HL-60 (cell line): ENCODE results near the gene CCDC97.
A peak's percentile ranks its signal among the peaks of the same experiment; 100 is the strongest.

Experiments used
- DNase-seq, 2 experiments: peaks; one replicate each; pipeline ENCODE4 v3.0.0-alpha.2; 2010 to 2020; ENCODE audit warnings: low read depth in 1 of 2, low spot score in 1 of 2
- H3K27ac ChIP-seq: fragments of 250-450 bp; sonication (Bioruptor Pico); replicated peaks from 2 replicates; pipeline ENCODE4 v1.5.1; 2020; ENCODE audit warnings: mild to moderate bottlenecking, moderate library complexity
- H3K27me3 ChIP-seq: fragments of 250-450 bp; sonication (Bioruptor Pico); 2 replicates; pipeline ENCODE4 v1.5.1; 2021; ENCODE audit warnings: mild to moderate bottlenecking, moderate library complexity; ENCODE audit not compliant: insufficient read depth, poor library complexity, severe bottlenecking
- H3K4me3 ChIP-seq: replicated peaks from 2 replicates; pipeline ENCODE4 v1.5.1; 2011; ENCODE audit warnings: mild to moderate bottlenecking, control low read depth, low read length; ENCODE audit not compliant: insufficient read depth
- GABPA ChIP-seq: IDR thresholded peaks from 2 replicates; pipeline ENCODE4 v1.6.1; 2012; ENCODE audit warnings: low read depth
- POLR2AphosphoS5 ChIP-seq: IDR thresholded peaks from 2 replicates; pipeline ENCODE4 v1.6.1; 2012; ENCODE audit warnings: low read depth
- SPI1 ChIP-seq: IDR thresholded peaks from 2 replicates; pipeline ENCODE4 v1.6.1; 2012; ENCODE audit warnings: low read depth, mild to moderate bottlenecking, borderline replicate concordance
- TF ChIP-seq, protein P1 (sequence below): IDR thresholded peaks from 2 replicates; pipeline ENCODE4 v1.6.1; 2012; ENCODE audit warnings: low read depth; ENCODE audit not compliant: insufficient replicate concordance
- TF ChIP-seq, protein P2 (sequence below): IDR thresholded peaks from one replicate; pipeline ENCODE4 v1.5.1; 2011; ENCODE audit warnings: low read length, control low read depth, inconsistent platforms; ENCODE audit not compliant: insufficient read depth

The CCDC97 gene

DNA sequence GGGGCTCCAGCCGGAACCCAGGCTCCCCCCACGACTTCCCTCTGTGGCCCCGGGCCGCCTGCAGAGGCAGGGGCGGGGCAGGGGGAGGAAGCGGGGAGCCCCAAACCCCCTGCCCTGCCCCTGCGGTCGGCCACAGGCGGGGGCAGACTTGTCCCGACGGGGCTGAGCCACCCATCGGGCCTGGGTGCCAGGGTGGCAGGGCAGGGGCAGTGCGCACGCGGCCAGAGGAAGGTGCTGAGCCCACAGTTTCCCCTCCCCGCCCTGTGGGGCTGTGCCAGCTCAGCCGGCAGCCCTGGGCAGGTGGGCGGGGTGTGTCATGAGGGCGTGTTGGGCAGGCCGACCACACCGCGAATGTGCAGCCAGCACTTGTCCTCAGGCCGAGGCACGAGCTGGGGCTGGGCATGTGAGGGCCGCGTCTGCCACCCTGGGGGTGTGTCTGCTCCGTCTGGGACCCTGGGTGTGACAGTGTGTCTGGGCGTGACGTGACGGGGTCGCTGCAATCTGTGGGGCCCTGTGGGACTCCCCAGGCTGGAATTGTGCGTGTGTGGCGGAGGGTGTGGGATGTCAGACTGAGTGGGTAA is 17.7 kb downstream of the CCDC97 start:
- TF ChIP-seq POLR2AphosphoS5 (peak; percentile 67), SPI1 (peak; percentile 64; the same call in 1 of the 2 replicates), GABPA (peak; percentile 70; the same call in 1 of the 2 replicates)
- TF ChIP-seq, protein P1, sequence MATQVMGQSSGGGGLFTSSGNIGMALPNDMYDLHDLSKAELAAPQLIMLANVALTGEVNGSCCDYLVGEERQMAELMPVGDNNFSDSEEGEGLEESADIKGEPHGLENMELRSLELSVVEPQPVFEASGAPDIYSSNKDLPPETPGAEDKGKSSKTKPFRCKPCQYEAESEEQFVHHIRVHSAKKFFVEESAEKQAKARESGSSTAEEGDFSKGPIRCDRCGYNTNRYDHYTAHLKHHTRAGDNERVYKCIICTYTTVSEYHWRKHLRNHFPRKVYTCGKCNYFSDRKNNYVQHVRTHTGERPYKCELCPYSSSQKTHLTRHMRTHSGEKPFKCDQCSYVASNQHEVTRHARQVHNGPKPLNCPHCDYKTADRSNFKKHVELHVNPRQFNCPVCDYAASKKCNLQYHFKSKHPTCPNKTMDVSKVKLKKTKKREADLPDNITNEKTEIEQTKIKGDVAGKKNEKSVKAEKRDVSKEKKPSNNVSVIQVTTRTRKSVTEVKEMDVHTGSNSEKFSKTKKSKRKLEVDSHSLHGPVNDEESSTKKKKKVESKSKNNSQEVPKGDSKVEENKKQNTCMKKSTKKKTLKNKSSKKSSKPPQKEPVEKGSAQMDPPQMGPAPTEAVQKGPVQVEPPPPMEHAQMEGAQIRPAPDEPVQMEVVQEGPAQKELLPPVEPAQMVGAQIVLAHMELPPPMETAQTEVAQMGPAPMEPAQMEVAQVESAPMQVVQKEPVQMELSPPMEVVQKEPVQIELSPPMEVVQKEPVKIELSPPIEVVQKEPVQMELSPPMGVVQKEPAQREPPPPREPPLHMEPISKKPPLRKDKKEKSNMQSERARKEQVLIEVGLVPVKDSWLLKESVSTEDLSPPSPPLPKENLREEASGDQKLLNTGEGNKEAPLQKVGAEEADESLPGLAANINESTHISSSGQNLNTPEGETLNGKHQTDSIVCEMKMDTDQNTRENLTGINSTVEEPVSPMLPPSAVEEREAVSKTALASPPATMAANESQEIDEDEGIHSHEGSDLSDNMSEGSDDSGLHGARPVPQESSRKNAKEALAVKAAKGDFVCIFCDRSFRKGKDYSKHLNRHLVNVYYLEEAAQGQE: peak; percentile 20
- TF ChIP-seq, protein P2, sequence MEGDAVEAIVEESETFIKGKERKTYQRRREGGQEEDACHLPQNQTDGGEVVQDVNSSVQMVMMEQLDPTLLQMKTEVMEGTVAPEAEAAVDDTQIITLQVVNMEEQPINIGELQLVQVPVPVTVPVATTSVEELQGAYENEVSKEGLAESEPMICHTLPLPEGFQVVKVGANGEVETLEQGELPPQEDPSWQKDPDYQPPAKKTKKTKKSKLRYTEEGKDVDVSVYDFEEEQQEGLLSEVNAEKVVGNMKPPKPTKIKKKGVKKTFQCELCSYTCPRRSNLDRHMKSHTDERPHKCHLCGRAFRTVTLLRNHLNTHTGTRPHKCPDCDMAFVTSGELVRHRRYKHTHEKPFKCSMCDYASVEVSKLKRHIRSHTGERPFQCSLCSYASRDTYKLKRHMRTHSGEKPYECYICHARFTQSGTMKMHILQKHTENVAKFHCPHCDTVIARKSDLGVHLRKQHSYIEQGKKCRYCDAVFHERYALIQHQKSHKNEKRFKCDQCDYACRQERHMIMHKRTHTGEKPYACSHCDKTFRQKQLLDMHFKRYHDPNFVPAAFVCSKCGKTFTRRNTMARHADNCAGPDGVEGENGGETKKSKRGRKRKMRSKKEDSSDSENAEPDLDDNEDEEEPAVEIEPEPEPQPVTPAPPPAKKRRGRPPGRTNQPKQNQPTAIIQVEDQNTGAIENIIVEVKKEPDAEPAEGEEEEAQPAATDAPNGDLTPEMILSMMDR: no peak
- Histone ChIP-seq H3K4me3 (peak overlapping the region; percentile 22; the same call in 1 of the 2 replicates), H3K27me3 (no peaks in the 10 kb centered on the region), H3K27ac (peak overlapping the region; percentile 89)
- peak; percentile 92 to 97 for DNase-seq

DNA sequence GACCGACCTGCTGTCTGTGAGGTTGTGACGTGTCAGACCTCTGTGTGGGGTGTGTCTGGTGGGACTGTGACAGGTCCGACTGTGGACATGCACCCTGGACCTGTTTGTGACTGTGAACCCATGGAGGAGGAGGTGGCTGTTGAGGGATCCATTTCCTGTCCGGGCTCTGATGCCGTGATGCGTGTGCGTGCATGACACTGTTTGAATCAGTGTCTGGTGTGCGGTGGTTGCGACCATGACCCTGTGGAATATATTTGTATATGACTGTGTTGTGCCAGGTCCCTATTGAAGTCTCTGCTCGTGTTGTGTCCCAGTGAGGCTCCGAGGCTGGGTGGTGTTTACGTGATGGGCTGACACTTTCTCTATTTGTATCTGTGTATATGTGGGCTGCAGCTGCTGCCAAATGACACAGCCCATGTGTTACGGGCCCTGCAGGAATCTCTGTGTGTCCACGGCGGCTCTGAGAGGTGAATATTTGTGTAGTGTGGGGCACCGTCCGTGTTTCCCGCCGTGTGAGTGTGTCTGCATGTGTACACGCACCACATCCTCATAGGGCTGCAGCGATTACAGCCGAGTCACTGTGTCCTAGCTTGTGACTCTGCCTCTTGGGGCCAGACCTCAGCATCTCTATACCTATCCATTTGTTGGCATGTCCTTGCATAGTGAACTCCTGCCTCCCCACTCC is 18.3 kb downstream of the CCDC97 start:
- H3K27me3 ChIP-seq: no peaks in the 10 kb centered on the region
- H3K27ac ChIP-seq: peak overlapping the region; percentile 89
- TF ChIP-seq POLR2AphosphoS5 (no peak; the same call in 1 of the 2 replicates), GABPA (no peak), SPI1 (no peak)
- TF ChIP-seq, protein P1: no peak
- TF ChIP-seq, protein P2: no peak
- no peak for DNase-seq
- peak overlapping the region; percentile 22; the same call in 1 of the 2 replicates for H3K4me3 ChIP-seq

DNA sequence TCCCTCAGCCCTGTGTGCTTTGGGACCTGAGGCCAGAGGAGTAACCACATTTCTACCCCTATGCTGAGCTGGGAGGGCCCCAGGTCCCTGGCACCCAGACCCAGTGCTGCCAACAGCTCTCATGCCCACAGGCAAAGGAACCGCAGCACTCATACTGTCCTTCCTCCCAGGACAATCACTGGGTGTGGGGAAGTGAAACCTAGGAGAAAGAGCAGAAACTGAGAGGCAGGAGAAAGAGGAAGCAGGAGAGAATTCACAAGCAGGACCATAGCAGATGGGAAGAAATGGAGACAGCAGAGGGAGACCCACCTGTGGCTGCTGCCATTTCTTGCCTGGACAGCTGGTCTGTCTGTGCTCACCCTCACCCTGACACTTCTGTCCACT is 18.9 kb downstream of the CCDC97 start:
- TF ChIP-seq SPI1: peak; percentile 95
- TF ChIP-seq, protein P2: no peak
- TF ChIP-seq GABPA: no peak
- TF ChIP-seq, protein P1: no peak
- TF ChIP-seq POLR2AphosphoS5: no peak
- Histone ChIP-seq H3K27ac (peak overlapping the region; percentile 89), H3K27me3 (no peaks in the 10 kb centered on the region), H3K4me3 (no peak overlapping the region)
- DNase-seq: peak; percentile 78 to 85
